C4-2B (cell line): ENCODE measurements around the gene LRP5.
"Not testable (repeated sequence)": the region's sequence is repeated elsewhere in the genome, so short reads cannot be mapped to it uniquely, and the experiment has no call there.

Experiments used
- ZFX ChIP-seq: fragments of 450-650 bp; IDR thresholded peaks from 2 replicates; pipeline ENCODE4 v1.6.1; 2017
- TF ChIP-seq, protein P1 (sequence below): fragments of 450-650 bp; conservative IDR thresholded peaks from 2 replicates; pipeline ENCODE4 v1.5.1; 2017; ENCODE audit warnings: mild to moderate bottlenecking

DNA sequence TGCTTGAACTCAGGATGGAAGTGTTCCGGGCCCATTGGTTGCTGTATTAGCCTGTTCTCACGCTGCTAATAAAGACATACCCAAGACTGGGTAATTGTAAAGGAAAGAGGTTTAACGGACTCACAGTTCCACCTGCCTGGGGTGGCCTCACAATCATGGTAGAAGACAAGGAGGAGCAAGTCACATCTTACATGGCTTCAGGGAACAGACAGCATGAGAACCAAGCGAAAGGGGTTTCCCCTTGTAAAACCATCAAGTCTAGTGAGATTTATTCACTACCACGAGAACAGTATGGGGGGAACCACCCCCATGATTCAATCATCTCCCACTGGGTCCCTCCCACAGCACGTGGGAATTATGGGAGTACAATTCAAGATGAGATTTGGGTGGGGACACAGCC, 135.5 kb downstream of the LRP5 start:
- TF ChIP-seq, protein P1, sequence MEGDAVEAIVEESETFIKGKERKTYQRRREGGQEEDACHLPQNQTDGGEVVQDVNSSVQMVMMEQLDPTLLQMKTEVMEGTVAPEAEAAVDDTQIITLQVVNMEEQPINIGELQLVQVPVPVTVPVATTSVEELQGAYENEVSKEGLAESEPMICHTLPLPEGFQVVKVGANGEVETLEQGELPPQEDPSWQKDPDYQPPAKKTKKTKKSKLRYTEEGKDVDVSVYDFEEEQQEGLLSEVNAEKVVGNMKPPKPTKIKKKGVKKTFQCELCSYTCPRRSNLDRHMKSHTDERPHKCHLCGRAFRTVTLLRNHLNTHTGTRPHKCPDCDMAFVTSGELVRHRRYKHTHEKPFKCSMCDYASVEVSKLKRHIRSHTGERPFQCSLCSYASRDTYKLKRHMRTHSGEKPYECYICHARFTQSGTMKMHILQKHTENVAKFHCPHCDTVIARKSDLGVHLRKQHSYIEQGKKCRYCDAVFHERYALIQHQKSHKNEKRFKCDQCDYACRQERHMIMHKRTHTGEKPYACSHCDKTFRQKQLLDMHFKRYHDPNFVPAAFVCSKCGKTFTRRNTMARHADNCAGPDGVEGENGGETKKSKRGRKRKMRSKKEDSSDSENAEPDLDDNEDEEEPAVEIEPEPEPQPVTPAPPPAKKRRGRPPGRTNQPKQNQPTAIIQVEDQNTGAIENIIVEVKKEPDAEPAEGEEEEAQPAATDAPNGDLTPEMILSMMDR: not testable (repeated sequence)
- TF ChIP-seq ZFX: not testable (repeated sequence)
